OCI-LY1 (cell line): Measurements from ENCODE around the gene IFT27.
A peak's percentile ranks its signal among the peaks of the same experiment; 100 is the strongest.

Experiments used
- CTCF ChIP-seq: fragments of 200-600 bp; sonication (generic), shearing (Covaris generic); IDR thresholded peaks from 2 replicates; pipeline ENCODE4 v1.5.1; 2017; ENCODE audit warnings: mild to moderate bottlenecking, antibody characterized with exemption, low read length, moderate library complexity, mixed read lengths
- EZH2 ChIP-seq: fragments of 200-600 bp; sonication (generic), shearing (Covaris generic); IDR thresholded peaks from 2 replicates; pipeline ENCODE4 v1.8.0; 2017; ENCODE audit warnings: borderline replicate concordance, mixed run types, mild to moderate bottlenecking, antibody characterized with exemption, low read length, moderate library complexity, mixed read lengths

GRCh38 chr22:36757668-36758211 is 18.2 kb downstream of the IFT27 start:
- peak; percentile 79 for TF ChIP-seq CTCF
- TF ChIP-seq EZH2 = no peak
